HK-2 (cell line): ENCODE data around the gene FAU.
A peak's percentile ranks its signal among the peaks of the same experiment; 100 is the strongest.
"Not testable (repeated sequence)": the region's sequence is repeated elsewhere in the genome, so short reads cannot be mapped to it uniquely, and the experiment has no call there.

ENCODE experiments used
- DNase-seq: peaks from one replicate; pipeline ENCODE4 v3.0.0-alpha.2; 2018; ENCODE audit not compliant: unreplicated experiment

The FAU gene

DNA sequence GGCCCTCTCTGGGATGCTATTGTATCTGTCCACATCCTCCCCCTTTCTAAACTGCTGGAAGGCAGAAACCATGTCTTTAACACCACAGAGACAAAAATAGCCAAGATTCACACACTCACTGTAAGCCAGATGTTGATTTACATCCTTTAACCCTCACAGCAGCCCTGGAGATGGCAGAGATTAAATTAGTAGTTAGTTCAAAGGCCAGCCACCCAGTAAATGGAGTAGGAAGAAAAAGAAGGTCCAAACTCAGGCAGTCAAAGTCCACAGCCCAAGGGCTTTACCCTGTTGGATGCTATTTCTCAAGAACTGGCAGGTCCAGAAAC lies 2.3 kb downstream of the FAU start:
- no peak for DNase-seq

- not testable (repeated sequence) for DNase-seq
Measured at GRCh38 chr11:65118891-65119669, 2.9 kb downstream of the FAU start.

- no peak for DNase-seq
Measured at GRCh38 chr11:65118097-65118837, 3.7 kb downstream of the FAU start.

DNA sequence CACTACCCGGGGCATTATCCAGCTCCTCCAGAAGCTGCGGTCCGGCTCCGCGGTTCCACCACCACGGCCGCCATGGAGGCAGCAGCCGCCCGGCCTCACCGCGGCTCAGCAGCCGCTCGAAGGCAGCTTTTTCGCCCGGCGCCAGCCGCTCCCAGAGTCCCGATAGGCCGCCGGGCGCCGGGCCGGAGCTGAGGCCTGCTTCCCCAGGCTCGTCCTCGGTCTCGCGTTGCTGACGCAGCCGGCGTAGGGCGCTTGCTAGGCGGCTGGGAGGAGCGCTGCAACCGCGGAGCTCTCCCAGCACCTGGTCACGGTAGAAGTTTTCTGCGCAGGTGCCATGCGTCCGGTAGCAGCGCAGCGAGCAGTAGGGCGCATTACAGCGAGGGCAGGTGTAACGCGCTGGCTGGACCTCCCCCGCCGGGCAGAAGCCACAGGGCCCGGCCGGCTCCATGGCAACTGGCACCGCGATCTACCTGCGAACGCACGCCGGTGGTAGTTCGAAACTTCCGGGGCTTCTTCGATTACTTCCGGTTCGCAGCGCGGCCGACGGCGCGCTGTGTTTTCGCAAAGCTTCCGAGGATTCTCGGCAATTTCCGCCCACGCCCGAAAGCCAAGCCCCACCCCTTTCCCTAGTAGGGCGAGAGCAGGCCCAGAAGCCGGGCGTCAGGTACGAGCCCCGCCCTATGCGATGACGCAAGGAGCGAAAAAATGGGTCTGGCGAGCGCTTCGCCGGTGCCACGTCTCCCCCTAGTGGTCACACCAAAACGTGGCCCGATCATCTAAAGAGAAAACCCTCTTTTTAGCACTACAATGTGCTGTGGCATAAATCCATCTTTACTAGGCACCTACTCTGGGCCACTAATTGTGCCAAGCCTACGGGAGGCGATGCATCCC lies 4.5 kb downstream of the FAU start, which contains the start of gene ZNHIT2:
Gene ZNHIT2 (minus strand): TSS at position 496 of the 891 bp plus-strand sequence. CDS start 48 bp downstream, at position 448.
- peak; percentile 96 for DNase-seq

GRCh38 chr11:65116370-65117205 lies 5.3 kb downstream of the FAU start:
- DNase-seq: peak; percentile 65

- no peak for DNase-seq
Measured at GRCh38 chr11:65115361-65116082, 6.4 kb downstream of the FAU start.

GRCh38 chr11:65114538-65115171 lies 7.3 kb downstream of the FAU start:
- DNase-seq: no peak

DNA sequence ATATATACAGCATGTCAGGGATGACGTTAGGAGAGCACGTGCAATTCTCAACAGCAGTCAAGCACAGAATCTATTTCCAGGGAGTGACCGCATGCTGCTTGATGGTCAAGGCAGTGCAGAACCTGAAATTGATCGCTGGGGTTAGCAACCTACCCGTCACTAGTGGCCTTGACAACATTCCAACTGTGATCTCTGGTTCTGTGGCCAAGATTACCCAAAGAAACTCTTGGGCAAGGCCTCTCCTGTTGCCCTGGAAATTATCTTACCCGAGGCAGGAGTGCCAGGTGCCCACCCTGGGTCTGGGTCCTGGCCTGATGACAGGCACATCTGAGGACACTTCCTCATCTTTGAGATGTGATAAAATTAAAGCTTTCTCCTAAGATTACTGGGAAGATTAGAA lies 8.1 kb downstream of the FAU start:
- DNase-seq: no peak

GRCh38 chr11:65113361-65113756 lies 8.6 kb downstream of the FAU start:
- DNase-seq: peak; percentile 45

DNA sequence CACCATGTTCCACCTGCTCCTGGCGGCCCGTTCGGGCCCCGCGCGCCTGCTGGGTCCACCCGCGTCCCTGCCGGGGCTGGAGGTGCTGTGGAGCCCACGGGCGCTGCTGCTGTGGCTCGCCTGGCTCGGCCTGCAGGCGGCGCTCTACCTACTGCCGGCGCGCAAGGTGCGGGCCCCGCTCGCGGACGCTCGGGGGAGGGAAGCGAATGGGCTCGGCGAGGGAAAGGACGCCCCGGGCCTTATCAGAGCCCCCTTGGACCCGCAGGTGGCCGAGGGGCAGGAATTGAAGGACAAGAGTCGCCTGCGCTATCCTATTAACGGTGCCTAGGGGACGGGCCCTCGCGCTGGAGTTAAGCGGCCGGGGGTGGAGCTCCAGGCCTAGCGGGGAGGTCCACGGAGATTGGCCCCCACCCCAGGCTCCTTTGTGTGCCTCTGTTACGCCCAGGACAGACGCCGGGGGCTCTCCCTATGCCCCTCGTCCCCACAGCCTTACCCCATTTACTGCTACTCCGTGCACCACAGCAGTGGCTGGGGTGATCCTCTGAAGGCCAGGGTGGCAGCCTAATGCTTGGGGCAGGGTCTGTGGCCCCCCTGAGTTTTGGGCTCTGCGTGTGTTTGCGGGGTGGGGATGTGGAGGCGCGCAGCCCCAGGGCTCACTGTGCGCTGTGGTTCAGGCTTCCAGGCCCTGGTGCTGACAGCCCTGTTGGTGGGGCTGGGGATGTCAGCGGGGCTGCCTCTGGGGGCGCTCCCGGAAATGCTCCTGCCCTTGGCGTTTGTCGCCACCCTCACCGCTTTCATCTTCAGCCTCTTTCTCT lies 9.2 kb downstream of the FAU start:
- peak; percentile 54 for DNase-seq

GRCh38 chr11:65111744-65112545 lies 10.0 kb downstream of the FAU start, which contains the start of gene TM7SF2:
TSS of gene TM7SF2 (plus strand) at chr11:65111872. CDS start at chr11:65112016, 144 bp downstream.
- peak; percentile 89 for DNase-seq

DNA sequence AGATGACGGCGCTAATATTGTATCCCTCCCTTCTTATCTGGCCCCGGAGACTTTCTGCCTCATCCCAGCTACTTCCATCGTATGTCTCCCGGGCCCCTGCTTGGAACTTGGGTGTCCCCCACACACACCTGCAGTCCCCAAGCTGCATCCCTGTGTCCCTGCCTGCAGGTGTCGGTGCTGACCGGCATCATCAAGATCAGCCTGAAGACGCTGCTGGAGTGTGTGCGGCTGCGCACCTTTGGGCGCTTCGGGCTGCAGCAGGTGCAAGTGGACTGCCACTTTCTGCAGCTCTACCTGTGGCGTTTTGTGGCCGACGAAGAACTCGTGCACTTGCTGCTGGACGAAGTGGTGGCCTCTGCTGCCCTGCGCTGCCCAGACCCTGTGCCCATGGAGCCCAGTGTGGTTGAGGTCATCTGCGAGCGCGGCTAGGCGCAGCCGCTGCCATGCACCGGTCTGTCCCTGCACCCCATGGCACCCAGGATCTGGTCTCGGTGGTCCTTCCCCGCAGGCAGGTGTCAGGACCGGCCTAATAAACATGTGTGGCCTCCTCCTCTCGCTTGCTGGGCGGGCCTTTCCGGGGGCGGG lies 10.7 kb downstream of the FAU start:
- DNase-seq: no peak

GRCh38 chr11:65110354-65110861 lies 11.5 kb downstream of the FAU start:
- DNase-seq: peak; percentile 89

DNA sequence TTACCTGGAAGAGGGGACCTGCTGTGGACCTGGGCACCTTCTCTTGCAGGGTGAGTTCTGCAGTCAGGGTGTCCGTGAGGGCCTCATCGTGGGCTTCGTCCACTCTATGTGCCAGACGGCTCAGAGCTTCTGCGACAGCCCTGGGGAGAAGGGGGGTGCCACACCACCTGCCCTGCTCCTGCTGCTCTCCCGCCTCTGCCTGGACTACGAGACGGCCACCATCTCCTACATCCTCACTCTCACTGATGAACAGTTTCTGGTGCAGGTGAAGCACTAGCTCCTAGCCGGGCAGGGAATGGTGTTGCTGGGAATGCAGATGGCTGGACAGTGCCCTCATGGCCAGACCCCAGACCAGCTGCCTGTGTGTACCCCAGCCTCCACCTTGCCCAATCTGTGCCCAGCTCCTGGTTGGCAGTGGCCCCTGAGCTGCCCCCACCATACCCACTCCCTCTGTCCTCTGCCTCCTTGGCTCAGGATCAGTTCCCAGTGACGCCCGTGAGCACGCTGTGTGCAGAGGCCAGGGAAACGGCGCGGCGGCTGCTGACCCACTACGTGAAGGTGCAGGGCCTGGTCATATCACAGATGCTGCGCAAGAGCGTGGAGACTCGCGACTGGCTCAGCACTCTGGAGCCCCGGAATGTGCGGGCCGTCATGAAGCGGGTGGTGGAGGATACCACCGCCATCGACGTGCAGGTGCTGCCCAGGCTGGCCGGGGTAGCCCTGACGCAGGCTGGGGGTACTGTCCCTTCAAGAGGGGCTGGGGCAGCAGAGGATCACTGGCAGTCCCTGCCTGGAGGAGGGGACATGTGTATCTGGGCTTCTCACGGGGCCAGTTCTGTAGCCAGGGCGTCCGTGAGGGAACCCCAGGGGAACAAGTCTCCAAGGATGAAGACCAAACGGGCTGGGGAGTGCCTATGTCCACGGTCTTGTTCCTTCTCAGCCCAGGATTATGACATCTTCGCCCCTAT lies 12.4 kb downstream of the FAU start:
- no peak for DNase-seq

DNA sequence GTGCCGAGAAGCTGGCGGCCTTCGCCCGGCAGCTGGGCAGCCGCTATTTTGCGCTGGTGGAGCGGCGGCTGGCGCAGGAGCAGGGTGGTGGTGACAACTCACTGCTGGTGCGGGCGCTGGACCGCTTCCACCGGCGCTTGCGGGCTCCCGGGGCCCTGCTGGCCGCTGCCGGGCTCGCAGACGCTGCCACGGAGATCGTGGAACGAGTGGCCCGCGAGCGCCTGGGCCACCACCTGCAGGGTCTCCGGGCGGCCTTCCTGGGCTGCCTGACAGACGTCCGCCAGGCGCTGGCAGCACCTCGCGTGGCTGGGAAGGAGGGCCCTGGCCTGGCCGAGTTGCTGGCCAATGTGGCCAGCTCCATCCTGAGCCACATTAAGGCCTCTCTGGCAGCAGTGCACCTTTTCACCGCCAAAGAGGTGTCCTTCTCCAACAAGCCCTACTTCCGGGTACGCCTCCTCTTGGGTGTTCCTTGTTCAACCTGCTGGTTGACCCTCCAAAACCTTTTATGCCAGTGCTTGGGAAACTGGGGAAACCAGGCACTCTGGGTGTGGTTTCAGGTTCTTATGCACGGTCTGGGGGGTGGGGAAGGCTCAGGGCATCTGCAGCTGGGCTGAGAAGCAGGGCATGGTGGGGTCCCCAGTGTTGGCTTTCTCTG lies 13.3 kb downstream of the FAU start:
- no peak for DNase-seq
